ENCODE data around the gene PINK1. TPM values are rescaled to one million over a fixed set of nuclear protein-coding genes. Genes with fewer than 3 reads are reported as not detected.

Gene PINK1
- total and polyA plus RNA-seq, 2 of the 13 experiments (the other 11 are each of a cell fraction or from before 2014, with no cell fraction given), result 15.3 to 16.1 TPM

DNA sequence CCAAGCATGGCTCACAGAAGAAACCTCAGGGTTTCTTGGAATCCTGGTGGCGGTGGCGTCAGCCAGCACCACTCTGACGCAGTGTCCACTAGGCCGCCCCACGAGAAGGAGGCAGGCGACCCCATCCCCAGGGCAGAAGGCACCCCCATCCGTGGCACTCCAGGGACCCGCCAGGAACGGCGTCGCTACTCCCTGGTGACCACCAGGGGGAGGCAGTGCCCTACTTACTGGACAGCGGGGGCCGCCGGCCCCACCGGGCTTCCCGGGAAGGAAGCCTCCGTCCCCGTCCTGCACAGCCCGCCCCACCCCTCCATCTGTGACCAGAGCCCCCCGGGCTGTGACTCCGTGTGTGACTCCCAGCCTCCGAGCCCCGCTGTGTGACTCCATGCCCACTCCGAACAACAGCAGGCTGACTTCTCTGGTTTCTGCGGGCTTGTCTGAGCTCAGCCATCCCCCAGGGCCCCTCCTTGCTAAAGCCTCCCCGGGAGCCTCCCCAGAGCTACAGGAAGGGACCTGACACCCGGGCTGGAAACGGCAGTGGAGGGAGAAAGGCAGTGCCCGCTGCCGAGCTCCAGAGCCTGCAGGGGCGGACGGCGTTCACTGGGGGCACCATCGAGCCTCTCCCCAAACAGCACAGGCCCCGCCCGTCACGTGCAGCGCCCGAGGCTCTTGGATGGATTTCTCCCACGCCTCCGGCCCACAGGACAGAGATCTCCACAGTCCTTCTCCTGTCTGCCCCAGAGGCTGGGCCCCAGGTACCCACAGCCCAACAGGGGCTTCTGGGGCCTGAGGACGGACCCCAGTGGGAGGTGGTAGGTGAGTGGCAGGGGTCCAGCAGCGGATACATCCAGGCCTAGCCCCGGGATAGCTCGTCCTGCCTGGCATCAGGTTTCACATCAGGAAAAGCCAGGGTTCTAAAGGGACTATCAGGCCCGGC lies 63.4 kb downstream of the PINK1 start (continued):
- no peak for TF ChIP-seq MTA3 (CRISPR knock-in tag; IDR thresholded peaks at IDR 0.05)
- TF ChIP-seq ZNF12 (CRISPR knock-in tag; IDR thresholded peaks at IDR 0.05), result peak; percentile 29; the same call in 1 of the 2 replicates
- no peak for TF ChIP-seq HMGA1 (CRISPR knock-in tag; conservative IDR thresholded peaks at IDR 0.05)
- TF ChIP-seq ZNF260 (CRISPR knock-in tag; IDR thresholded peaks at IDR 0.05; ENCODE audit: borderline replicate concordance, low read depth), result no peak
- TF ChIP-seq DNMT1 (CRISPR knock-in tag; IDR thresholded peaks at IDR 0.05), result no peak
- TF ChIP-seq ELF3 (CRISPR knock-in tag; IDR thresholded peaks at IDR 0.05), result no peak; the same call in 1 of the 2 replicates
- no peak for TF ChIP-seq ZNF10 (CRISPR knock-in tag; IDR thresholded peaks at IDR 0.05; ENCODE audit: borderline replicate concordance, low read depth)
- TF ChIP-seq MTA1 (CRISPR knock-in tag; IDR thresholded peaks at IDR 0.05; ENCODE audit: borderline replicate concordance), result peak; percentile 25; the same call in 1 of the 2 replicates
- peak; percentile 75 for TF ChIP-seq ZFX (CRISPR knock-in tag; IDR thresholded peaks at IDR 0.05; ENCODE audit: low read depth)
- no peak for TF ChIP-seq ZNF205 (CRISPR knock-in tag; IDR thresholded peaks at IDR 0.05)
- TF ChIP-seq ETV5 (CRISPR knock-in tag; IDR thresholded peaks at IDR 0.05; ENCODE audit: borderline replicate concordance), result no peak
- TF ChIP-seq TBP (CRISPR knock-in tag; IDR thresholded peaks at IDR 0.05), result no peak
- TF ChIP-seq ZNF850 (CRISPR knock-in tag; conservative IDR thresholded peaks at IDR 0.05), result no peak
- TF ChIP-seq ZNF230 (CRISPR knock-in tag; IDR thresholded peaks at IDR 0.05), result peak; percentile 20; the same call in 1 of the 2 replicates
- TF ChIP-seq KAT2B (IDR thresholded peaks at IDR 0.05; ENCODE audit: borderline replicate concordance, low read depth, low read length), result no peak
- TF ChIP-seq SMAD3 (CRISPR knock-in tag; IDR thresholded peaks at IDR 0.05), result no peak
- TF ChIP-seq ATF7-NPFF (CRISPR knock-in tag; IDR thresholded peaks at IDR 0.05; ENCODE audit: low read depth), result no peak
- TF ChIP-seq ZNF329 (CRISPR knock-in tag; IDR thresholded peaks at IDR 0.05; ENCODE audit: low read depth), result no peak
- no peak for TF ChIP-seq CC2D1A (CRISPR knock-in tag; IDR thresholded peaks at IDR 0.05)
- no peak for TF ChIP-seq IRF2 (CRISPR knock-in tag; IDR thresholded peaks at IDR 0.05)
- TF ChIP-seq HNRNPH1 (optimal IDR thresholded peaks at IDR 0.05; ENCODE audit: low read depth, low read length), result no peak
- peak; percentile 91; the same call in 1 of the 2 replicates for TF ChIP-seq KLF12 (CRISPR knock-in tag; IDR thresholded peaks at IDR 0.05; ENCODE audit: borderline replicate concordance)
- 0 out of 2 replicates have a peak, but pooled peaks have one; percentile 39 for TF ChIP-seq MAF1 (CRISPR knock-in tag; IDR thresholded peaks at IDR 0.05; ENCODE audit: borderline replicate concordance)
- TF ChIP-seq, protein P1, sequence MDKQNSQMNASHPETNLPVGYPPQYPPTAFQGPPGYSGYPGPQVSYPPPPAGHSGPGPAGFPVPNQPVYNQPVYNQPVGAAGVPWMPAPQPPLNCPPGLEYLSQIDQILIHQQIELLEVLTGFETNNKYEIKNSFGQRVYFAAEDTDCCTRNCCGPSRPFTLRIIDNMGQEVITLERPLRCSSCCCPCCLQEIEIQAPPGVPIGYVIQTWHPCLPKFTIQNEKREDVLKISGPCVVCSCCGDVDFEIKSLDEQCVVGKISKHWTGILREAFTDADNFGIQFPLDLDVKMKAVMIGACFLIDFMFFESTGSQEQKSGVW (CRISPR knock-in tag; IDR thresholded peaks at IDR 0.05; ENCODE audit: borderline replicate concordance), result no peak
- no peak for TF ChIP-seq PCBP1 (IDR thresholded peaks at IDR 0.05; ENCODE audit: borderline replicate concordance, low read depth, low read length)
- TF ChIP-seq SOX13 (IDR thresholded peaks at IDR 0.05), result no peak
- TF ChIP-seq SOX13 (CRISPR knock-in tag; conservative IDR thresholded peaks at IDR 0.05 in 1 of 2, IDR thresholded peaks at IDR 0.05 in 1 of 2), result no peak
- no peak for TF ChIP-seq ZNF562 (CRISPR knock-in tag; IDR thresholded peaks at IDR 0.05; ENCODE audit: borderline replicate concordance)
- 0 out of 2 replicates have a peak, but pooled peaks have one; percentile 47 for TF ChIP-seq ZSCAN31 (CRISPR knock-in tag; IDR thresholded peaks at IDR 0.05; ENCODE audit: low read depth)
- TF ChIP-seq ZNF468 (CRISPR knock-in tag; IDR thresholded peaks at IDR 0.05), result no peak
- no peak for TF ChIP-seq NR2F6 (IDR thresholded peaks at IDR 0.05)
- no peak for TF ChIP-seq NR2F6 (CRISPR knock-in tag; IDR thresholded peaks at IDR 0.05)
- no peak for TF ChIP-seq PLRG1 (conservative IDR thresholded peaks at IDR 0.05)

Measured in HepG2 (cell line).